SW 1271 (cell line): ENCODE measurements around the gene LRMDA.

Source experiments
- DNase-seq, 2 experiments: peaks; one replicate each; lab custom pipeline; 2025; lab: John Stamatoyannopoulos, UW

The LRMDA gene

DNA sequence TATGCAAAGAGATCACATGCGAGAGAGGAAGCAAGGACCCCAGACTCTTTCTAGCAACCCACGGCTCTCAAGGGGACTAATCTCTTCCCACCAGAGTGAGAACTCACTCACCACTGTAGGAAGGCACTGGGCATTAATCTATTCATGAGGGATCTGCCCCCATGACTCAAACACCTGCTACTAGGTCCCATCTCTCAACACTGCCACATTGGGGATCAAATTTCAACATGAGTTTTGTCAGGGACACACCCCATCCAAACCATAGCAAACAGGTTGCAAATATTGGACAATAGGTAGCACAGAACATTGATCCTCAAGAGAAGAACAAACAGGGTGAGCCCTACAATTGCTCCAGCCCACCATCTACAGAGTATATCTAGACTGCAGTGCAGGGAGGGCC is 740.6 kb downstream of the LRMDA start:
- no peak for DNase-seq

DNA sequence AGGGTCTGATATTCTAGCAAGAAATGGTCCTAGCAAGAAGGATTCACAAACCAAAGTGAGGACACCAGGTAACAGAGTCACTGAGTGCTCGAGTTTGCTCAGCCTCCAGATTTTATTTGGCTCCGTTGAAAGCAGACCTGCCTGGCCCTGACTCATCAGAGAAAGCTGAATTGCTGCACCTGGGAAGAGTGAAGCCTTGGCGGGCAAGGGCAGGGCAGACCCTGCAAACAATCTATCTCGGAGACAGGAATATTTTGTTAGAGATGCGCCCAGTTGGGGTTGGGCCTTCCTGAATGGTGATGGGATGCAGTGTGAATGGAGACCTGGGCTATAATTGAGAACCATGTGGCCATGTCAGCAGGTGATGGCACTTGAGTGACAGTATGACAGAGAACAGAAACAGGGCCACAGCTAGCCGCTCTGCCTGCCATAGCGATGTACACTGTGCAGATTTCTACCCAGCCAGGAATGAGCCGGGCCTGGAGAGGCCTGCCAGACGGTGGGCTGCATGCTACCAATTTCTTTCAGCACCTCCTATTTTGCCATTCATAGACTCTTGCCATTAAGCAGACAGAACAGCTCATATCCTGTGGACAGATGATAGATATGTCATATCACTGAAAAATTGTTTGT is 744.2 kb downstream of the LRMDA start:
- DNase-seq = no peak

DNA sequence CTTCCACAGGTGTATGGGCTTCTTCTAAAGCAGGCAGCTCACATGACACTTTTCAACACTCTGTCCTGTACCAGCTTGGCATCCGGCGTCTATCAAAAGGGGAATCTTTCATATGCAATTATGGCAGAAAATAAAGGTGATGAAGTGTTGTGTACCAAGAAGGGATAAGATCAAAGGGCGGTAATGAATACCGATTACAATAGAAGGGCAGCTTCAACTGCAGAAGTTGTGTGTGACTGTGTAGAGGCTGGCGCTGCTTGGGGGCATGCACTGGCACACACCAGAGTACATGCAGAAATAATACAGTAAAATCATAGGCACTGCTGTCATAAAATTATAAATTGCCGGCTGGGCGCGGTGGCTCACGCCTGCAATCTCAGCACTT is 744.7 kb downstream of the LRMDA start:
- no peak for DNase-seq

DNA sequence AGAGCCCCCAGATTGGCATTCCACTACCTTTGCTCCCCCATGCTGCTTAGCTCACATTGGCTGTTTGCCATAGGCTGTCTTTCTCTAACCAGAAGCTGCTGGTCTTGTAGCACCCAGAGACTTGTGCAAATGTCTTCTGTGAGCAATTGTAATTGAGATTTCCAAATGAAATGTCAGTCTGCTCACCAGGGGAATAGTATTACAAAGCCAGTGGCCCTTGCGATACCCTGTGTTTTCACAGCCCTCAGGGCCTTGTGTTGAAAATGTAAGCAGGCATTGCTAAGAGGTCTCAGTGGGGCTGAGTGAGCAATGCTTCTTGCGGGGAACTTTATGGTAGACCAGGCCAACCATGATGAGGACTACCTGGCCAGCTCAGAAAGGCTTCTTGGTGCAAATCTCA is 746.5 kb downstream of the LRMDA start:
- no peak for DNase-seq

DNA sequence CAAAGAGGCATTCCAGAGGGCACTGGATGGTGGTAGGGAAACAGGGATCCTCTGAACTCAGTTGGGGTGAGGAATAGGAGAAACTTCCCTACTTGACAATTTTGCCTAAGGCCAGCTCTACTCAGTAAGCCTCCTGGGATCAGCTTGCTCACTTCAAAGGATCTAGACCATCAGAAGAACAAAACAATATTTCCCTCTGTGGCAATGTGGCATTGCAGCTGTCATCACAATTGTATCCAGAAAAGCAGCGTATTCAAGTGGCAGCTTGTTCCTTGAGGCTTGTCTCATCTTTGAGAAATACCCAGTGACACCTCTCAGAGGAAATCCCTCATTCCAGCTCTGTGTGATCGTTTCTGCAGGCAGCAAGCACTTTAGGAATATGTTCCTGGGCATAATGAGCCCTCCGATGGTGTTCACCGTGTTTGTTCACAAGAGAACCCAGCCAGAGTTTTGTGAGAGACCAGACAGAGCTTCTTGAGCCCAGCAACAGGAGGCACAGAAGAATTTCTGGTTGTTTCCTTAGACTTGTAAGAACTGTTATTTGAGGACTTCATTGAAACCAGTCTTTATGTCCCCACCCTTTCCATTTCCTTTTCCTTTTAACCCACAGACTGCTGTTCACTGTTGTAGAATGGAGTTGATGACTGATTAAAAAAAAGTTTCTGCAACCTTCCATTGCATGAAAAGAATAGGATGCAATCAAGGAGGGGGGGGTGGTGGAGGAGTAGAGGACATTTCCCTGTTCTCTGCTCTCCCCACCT is 747.3 kb downstream of the LRMDA start:
- DNase-seq = no peak

DNA sequence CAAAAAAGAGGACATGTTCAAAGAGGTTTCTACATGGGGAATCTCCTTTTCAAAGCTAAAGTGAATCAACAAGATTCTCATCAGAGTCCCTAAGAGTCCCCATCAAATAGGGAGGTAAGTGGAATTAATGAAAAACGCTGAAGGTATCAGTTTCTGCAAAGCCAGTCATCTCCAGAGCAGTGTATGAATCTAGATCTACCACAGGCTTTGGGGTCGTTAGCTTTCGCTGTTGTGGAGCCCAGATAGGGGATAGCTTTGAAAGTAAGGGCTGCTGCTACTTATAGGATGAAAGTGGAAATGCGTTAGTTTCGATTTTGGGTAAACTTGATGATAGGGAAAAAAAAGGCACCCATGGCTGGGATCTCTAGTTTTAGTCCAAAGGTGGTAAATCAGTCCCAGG is 748.4 kb downstream of the LRMDA start:
- DNase-seq = no peak

DNA sequence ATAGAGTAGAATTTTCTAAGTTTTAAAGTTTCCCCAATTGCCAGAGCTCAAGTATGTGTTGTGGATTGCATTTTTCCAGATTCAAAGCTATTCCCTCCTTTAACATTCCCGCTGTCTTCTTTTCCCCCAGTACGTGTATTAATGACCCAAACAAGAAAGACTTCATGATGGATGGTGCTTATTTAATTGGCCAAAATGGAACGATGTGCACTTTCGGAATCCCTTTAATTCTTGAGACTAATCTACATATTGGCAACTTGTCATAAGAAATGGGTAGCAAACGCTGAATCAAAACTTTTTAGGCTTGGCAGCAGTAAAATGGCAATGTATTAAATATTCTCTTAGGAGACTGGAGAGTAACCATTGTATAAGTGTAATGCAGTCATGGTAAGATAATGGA is 753.2 kb downstream of the LRMDA start:
- no peak for DNase-seq

DNA sequence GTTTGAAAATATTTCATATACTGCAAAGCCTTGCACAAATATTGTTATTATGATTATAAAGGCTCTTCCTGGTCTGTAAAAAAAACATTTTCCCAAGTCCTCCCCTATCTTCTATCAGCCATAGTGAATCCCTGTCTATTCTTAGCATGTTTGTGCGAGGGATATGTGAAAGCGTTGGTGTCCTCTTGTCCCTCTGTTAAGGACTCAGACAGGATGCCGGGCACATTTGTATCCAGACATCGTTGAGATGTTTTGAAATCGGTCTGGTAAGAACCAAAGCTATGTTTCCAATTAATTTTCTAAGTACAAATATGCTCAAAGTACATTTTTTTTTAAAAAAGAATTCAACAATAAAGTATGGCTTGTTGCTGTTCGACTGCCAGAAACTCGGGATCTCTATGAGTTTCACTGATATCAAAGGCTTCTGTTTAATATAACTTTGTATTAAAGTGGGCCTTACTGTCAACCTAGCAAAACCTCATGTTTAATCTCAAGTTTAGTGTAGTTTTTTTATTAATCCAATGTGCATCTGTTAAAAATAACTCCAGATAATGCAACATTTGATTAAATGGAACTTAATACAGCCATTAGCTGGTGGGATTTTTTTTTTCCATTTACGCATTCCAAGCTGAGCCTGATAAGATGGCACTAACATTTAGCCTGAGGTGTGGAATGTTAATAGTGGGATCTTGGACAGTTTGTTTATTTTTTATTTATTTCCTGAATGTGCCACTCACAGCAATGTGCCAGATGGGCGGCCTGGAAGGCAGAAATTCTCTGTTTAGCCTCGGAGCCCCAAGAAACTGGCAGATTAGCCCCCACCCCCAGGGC is 754.3 kb downstream of the LRMDA start:
- DNase-seq = no peak

DNA sequence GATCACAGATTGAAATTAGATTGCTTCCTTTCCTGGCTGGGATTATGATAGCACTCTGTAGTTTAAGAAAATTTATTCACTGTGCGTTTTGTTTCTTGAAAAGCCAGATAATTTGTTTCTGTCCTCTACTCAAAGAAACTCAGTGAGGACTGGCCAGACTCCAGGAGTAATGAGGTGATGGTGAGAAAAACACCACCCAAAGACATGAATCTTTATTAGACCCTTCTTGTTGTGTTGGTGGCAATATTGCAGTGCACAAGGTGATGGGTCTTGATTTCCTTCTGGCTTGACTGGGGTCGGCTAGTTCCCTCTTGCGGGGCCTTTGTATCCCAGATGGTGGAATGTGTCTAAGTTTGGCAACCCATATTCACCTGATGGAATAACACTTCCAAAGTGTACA is 756.8 kb downstream of the LRMDA start:
- no peak for DNase-seq

DNA sequence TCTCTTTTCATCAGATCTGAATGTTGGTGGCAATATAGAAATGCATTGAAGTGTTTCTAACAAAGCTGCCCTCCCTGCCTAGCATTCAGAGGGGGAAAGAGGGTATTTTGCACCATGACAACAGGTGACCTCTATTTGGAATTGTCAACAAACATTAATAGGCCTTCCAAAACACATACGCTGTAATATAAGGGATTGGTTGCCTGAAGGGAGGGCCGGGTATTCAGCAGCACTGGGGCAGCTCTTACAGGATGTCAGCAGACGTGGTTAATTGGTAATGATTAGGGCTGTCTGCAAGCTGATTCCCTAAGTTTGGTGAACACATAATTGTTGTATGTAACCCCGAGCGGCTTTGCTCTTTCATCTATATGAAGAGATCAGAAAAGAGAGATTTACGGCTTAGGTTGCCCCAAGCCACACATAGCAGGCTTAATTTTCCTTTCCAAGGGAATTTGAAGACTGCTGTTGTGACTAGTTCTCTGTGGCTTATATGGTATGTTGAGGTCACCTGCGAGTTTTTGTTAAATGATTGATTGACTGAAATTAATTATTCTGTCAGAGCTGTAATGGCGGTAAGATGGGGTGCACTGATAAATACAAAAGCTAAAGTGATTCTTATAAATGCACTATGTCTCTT is 759.3 kb downstream of the LRMDA start:
- DNase-seq = no peak

DNA sequence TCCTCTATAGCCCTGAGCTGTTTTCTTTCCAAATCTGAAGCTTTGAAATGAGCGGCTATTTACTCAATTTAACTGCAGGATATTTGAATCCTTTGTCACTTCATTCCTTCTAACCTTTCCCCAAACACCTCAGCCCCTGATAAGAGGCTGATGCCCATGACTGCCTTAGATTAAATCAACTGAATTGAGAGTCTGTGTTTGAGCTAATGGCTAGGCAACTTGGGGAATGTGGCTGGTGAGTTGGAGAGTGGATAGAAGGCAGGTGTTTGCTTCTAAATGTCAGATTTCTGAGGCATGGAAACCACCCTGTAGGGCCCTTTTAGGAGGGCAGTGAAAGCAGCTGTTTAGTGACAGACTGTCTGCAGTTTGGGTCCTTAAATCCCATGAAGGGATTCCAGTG is 759.9 kb downstream of the LRMDA start:
- no peak for DNase-seq

DNA sequence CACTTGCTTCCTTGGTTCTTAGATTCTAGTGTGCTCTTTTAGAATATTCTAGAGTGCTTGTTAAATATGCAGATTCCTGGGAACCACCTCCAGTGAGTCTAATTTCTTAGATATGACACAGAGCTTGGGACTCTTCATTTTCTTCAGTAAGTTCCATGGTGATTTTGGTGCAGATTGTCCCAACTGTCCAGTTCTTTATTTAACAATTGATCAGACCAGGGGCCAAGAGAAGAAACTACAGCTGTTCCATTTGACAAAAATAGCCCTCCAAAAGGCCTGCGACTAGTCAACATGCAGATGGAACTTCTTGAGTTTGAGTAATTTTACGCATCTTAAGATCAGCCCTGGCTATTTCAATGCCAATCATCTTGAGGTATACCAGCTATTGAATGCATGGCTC is 760.7 kb downstream of the LRMDA start:
- DNase-seq = no peak

DNA sequence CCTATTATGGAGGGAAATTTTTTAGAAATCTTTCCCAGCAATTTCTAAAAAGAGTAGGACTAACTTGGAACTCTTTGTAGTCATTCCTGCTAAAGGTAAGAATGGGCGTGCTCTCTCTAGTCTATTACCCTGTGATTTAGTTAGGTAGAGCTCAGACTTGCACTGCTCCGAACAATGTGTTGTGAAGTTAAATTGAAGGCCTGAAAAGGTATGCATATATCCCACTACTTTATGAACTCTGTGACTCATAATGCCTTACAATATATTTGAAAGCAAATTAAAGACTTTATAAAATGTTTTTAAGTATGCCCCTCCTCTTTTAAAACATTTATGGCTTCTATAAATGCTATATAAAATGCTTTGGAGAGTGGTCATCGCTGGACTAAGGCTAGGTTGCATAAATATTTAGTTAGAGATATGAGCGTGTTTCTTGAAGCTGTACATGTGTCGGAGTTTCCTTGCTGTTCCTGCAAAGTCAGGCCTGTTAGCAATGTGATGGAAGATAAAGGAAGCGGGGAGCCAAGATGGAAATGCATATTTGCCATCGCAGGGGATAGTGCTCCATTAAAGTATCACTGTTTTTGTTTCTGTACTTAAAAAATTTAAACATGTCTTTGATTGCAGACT is 761.4 kb downstream of the LRMDA start:
- DNase-seq = no peak

DNA sequence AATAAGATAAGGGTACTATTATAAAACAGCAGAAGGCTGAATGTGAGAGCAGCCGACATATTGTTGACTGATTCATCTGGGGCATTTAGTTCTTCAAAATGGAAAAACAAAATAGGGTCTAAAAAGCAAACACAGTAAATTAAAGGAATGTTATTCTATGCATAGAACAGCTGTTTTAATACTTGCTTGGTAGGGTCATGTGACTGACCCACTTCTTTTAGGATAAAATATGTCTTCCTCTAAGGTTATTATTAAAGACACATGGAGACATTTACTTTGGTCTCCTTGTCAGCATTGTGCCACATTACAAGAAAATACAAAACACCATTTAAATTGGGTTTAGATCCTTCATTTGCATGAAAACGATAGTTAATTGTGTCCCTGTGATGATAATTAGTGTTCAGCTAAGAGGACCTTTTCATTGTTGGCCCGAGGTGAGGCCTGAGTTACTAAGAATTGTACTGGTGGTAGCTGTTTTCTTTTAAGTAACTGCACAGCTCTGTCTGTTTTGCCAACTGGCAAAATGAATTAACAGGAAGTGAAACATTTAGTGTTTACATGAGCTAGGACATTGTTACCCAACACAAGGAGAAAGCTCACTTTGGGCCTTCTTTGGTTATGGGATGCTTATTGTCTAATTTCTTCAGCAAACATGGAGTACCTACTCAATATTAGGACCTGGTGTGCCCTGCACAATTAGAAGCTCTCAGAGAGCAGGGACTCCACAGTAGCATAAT is 764.4 kb downstream of the LRMDA start:
- DNase-seq = no peak

DNA sequence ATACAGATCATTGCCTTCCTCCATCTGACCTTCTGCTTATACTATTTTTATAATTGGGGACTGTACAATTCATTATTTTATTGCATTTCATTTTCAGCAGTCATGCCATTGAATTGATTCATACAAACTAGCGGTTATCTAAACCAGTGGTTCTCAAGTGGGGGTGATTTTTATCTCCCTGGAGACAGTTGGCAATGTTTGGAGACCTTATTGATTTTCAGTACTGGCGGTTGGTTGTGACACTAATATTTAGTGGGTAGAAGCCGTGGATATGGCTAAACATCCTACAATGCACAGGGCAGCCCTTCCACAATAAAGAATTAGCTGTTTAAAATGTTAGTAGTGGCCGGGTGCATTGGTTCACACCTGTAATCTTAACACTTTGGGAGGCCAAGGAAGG is 765.9 kb downstream of the LRMDA start:
- DNase-seq = no peak

DNA sequence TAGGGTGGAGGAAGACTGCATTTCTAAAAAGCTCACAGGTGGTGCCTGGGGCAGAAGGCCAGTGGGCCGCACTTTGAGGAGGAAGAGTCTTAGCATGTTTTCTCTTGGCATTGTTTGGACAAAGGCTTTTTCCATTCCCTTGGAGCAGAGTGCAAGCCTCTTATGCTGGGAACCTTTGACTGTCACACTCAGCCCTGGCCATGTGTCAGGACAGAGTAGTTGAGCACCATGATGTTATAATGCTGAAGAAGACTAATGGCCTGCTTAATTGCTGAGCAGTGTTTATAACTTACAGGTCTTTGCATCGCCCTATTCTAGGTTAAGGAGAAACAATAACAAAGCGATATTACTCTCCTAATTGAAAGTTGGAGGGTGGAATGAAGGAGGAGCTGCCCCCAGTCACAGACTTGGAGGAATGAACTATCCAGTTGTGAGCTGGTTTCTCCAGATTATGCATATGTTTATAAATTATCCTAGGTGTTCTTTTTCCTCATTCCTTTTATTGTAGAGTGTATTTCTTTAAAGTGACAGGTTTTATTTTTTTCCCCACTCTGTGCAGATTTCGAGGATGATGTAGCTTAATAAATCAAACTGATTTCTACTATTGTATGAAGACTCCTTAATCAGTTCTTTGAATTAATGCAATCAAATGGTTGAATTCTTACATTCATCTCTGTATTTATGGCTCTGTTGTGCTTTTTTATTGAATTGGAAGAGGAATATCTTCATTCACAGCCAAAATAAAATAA is 767.0 kb downstream of the LRMDA start:
- no peak for DNase-seq

DNA sequence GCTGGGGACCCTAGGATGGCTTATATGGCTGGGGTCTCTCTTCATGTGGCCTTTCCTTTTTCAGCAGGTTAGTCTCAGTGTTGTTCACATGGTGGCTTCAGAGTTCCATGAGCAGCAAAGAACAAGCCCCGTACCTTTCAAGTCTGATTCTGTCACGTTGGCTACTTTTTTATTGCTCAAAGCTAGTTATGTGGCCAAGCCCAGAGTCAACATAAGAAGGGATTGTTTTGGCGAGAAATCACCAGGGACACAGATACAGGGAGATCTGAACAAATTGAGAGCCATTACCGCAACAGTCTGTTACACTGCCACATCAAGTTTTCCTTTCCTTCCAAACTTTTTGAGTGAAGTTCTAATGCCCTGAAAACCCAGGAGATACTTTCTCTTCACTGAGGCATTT is 770.5 kb downstream of the LRMDA start:
- DNase-seq = no peak

DNA sequence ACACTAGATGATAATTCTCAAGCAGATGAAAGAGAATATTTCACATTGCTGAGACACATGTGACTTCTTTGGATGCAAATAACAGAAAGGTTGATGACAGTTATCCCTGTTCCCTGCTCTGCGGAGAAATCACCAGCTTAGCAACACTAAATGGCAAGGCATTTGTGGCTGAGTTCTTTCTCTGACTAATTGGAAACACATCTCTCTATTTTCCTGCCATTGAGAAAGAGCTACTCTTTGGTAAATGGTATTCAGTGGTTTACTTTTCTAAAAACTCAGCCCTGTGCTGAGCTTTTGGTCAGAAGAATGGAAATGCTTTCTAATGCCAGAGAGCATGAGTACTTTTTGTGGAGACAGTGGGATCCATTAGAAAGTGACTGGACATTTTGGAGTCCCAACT is 771.4 kb downstream of the LRMDA start:
- no peak for DNase-seq

DNA sequence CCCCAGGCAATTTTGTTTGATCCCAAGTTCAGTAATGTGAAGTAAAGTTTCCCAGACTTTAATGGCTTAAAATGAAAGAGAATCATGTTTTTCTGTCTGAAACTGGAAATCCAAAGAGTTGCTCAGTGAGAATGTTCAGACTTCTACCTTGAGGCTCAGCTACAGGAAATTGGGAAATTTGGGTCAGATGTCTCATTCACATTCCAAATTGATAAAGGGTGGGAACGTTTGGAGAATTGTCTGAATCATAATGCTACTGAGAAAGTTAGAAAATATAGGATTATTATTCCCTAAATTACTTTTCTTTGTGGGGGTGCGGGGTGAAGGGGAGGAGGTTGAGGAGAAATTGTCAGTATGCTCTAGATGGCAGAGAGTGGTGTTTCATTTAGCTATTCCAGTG is 773.9 kb downstream of the LRMDA start:
- DNase-seq = no peak

DNA sequence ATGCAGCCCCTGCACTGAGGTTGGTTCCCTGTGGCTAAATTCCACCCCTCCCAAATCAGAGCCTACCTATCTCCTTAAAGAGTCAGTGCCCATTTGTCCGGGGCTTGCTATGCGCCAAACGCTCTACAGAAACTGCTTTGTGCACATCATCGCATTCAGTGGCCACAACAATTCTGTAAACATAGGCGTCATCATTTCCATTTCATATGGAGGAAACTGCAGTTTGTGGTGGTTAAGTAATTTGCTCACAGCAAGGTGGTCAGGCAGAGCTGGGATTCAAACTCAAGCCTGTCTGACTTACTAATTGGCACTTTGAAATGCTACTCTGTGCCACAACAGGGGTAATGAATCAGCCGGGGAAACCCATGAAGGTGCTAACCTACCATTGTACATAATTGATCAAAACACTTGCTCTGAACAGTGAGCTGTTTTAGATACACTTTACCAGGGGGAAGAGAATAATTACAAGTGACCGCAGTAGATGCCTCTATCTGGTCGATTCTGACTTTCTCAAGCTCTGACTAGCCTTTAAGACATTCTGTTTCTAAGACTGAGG is 775.5 kb downstream of the LRMDA start:
- DNase-seq = no peak
